Parathyroid adenoma (tissue), 2 donors: ENCODE measurements around the gene SCYGR4.

Experiments
- H2AFZ ChIP-seq: fragments of 300-600 bp; sonication (generic); one replicate; pipeline ENCODE4 v1.7.0; 2017; ENCODE audit warnings: antibody characterized with exemption, mild to moderate bottlenecking
- H3K27ac ChIP-seq: fragments of 300-600 bp; sonication (generic); one replicate; pipeline ENCODE4 v1.7.0; 2017
- H3K27me3 ChIP-seq: fragments of 300-600 bp; sonication (generic); one replicate; pipeline ENCODE4 v1.7.0; 2017; ENCODE audit warnings: low read length; ENCODE audit not compliant: control insufficient read depth, insufficient read depth
- H3K36me3 ChIP-seq: fragments of 300-600 bp; sonication (generic); one replicate; pipeline ENCODE4 v1.7.0; 2017; ENCODE audit warnings: low read length; ENCODE audit not compliant: control insufficient read depth, insufficient read depth
- H3K4me1 ChIP-seq: fragments of 300-600 bp; sonication (generic); one replicate; pipeline ENCODE4 v1.7.0; 2017; ENCODE audit warnings: control low read depth
- H3K4me2 ChIP-seq: fragments of 300-600 bp; sonication (generic); one replicate; pipeline ENCODE4 v1.7.0; 2017; ENCODE audit warnings: low read length
- H3K4me3 ChIP-seq: fragments of 300-600 bp; sonication (generic); one replicate; pipeline ENCODE4 v1.7.0; 2017; ENCODE audit warnings: low read depth, low read length
- H3K79me2 ChIP-seq: fragments of 300-600 bp; sonication (generic); one replicate; pipeline ENCODE4 v1.7.0; 2017; ENCODE audit warnings: control low read depth
- H3K9ac ChIP-seq: fragments of 300-600 bp; sonication (generic); one replicate; pipeline ENCODE4 v1.7.0; 2017; ENCODE audit warnings: mild to moderate bottlenecking
- H3K9me3 ChIP-seq: fragments of 300-600 bp; sonication (generic); one replicate; pipeline ENCODE4 v1.7.0; 2017; ENCODE audit warnings: low read length; ENCODE audit not compliant: control insufficient read depth
- TF ChIP-seq, protein P1 (sequence below): fragments of 300-600 bp; sonication (generic); IDR thresholded peaks from one replicate; pipeline ENCODE4 v1.7.0; 2017; ENCODE audit warnings: antibody characterized with exemption, mild to moderate bottlenecking
- donor health status: primary hyperparathyroidism.

Gene SCYGR4

DNA sequence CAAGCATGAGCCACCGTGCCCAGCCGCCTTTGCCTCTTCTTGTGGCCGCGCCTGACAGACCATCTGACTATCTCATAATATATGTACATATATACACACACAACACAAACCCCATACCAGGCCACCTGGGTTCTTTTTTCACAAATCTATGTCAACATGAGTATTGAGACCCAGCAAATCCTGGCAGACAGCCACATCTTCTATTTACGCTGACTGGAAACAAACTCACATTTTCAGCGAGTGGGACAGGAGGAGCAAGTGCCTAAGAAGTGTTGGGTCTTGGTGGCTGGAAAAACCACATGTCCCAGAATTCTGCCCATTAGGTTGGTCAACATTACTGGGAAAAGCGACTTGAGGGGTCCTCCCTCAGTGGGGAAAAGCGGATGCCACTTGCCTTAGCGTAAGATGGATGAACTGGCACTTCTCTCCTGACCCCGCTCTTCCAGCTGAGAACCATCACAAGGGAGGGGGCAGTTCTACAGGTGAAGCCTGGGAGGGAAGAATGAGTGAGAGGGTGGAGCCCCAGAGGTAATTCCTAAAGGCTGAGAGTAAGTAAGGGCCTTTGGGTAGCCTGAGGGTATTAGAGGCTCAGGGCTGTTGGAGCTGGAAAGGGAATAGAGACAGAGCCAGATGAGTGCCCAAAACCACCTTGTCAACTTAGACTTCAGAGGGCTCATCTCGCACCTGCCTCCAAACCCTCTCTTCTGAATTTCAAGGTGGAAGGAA lies 4.6 kb upstream of the SCYGR4 start:
- Histone ChIP-seq H3K9ac (no peak overlapping the region), H3K4me3 (no peak overlapping the region), H2AFZ (no peak overlapping the region), H3K27me3 (no peaks in the 10 kb centered on the region), H3K79me2 (no peaks in the 10 kb centered on the region), H3K4me2 (no peak overlapping the region), H3K4me1 (no peaks in the 10 kb centered on the region), H3K27ac (no peak overlapping the region), H3K36me3 (no peaks in the 10 kb centered on the region), H3K9me3 (no peaks in the 10 kb centered on the region)
- TF ChIP-seq, protein P1, sequence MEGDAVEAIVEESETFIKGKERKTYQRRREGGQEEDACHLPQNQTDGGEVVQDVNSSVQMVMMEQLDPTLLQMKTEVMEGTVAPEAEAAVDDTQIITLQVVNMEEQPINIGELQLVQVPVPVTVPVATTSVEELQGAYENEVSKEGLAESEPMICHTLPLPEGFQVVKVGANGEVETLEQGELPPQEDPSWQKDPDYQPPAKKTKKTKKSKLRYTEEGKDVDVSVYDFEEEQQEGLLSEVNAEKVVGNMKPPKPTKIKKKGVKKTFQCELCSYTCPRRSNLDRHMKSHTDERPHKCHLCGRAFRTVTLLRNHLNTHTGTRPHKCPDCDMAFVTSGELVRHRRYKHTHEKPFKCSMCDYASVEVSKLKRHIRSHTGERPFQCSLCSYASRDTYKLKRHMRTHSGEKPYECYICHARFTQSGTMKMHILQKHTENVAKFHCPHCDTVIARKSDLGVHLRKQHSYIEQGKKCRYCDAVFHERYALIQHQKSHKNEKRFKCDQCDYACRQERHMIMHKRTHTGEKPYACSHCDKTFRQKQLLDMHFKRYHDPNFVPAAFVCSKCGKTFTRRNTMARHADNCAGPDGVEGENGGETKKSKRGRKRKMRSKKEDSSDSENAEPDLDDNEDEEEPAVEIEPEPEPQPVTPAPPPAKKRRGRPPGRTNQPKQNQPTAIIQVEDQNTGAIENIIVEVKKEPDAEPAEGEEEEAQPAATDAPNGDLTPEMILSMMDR = no peak

DNA sequence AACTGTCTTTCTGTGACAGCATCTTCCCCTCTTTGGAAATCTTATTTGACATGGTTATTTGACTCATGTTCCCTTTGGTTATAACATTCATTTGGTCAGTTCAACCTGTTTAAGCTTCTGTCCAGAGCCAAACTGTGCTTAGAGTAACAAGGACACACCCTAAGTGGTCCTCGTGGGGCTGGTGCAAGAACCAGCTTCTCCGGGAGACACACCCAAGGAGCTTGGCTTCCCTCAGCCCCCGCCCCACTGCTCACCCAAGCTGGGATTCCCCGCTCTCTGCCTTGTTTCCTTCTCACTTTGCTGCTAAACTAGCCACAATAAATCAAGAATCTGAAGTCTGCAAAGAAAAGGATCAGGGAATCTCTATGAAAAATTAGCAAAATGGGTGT lies 4.0 kb upstream of the SCYGR4 start:
- no peak overlapping the region for H3K4me2 ChIP-seq
- no peaks in the 10 kb centered on the region for H3K36me3 ChIP-seq

DNA sequence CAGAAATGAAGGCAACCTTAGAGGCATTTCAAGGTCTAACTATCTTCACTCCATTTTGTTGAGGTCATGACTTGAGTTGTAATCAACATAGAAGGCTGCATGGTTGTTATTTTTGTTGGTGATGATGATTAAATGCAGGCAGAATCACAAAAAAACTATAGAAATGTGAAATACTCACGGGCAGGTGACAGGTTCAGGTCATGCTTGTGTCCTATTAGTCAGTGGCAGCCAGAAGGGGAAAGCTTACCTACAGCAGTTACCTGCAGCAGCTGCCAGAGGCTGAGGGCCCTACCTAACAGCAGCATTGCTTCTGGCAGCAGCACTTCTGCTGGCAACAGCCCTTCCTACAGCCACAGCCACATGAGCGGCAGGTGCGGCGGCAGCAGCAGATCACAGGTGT lies 3.1 kb upstream of the SCYGR4 start:
- Histone ChIP-seq H2AFZ (no peak overlapping the region), H3K4me1 (no peaks in the 10 kb centered on the region), H3K9ac (no peak overlapping the region), H3K4me2 (no peak overlapping the region), H3K27me3 (no peaks in the 10 kb centered on the region), H3K27ac (no peak overlapping the region), H3K4me3 (no peak overlapping the region), H3K36me3 (no peaks in the 10 kb centered on the region), H3K79me2 (no peaks in the 10 kb centered on the region), H3K9me3 (no peaks in the 10 kb centered on the region)
- TF ChIP-seq, protein P1 = no peak

More for the DNA sequence above, 4.0 kb upstream of the SCYGR4 start:
- H2AFZ ChIP-seq = no peak overlapping the region
- H3K4me1 ChIP-seq = no peaks in the 10 kb centered on the region
- H3K27ac ChIP-seq = no peak overlapping the region
- no peaks in the 10 kb centered on the region for H3K9me3 ChIP-seq
- TF ChIP-seq, protein P1 = no peak
- H3K27me3 ChIP-seq = no peaks in the 10 kb centered on the region
- no peaks in the 10 kb centered on the region for H3K79me2 ChIP-seq
- H3K4me3 ChIP-seq = no peak overlapping the region
- no peak overlapping the region for H3K9ac ChIP-seq

DNA sequence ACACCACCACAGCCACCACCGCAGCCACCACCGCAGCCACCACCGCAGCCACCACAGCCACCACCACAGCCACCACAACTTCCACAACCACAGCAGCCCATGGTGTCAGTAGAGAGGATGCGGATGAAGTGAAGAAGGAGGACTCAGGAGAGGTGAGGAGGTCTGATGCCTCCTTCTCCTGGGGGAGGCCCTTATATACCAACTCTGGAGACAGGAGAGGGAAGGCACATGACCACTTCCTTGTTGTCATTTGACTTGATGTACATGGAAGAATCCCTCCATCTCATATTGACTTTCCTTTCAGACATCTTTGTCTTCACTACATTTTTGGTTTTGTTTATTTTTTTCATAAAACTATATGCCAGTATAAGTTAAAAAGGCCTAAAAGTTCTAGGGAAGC lies 2.6 kb upstream of the SCYGR4 start, which contains the start of gene SCYGR3:
TSS of gene SCYGR3 (minus strand) at position 101 of the 400 bp plus-strand sequence. CDS start at position 101, 0 bp downstream.
- no peak within 1 kb of the TSS for H3K4me3 ChIP-seq
- no peaks in the 10 kb centered on the region for H3K79me2 ChIP-seq
- TF ChIP-seq, protein P1 = no peak
- H3K27ac ChIP-seq = no peak within 1 kb of the TSS
- H3K9me3 ChIP-seq = no peaks in the 10 kb centered on the region
- no peaks in the 10 kb centered on the region for H3K4me1 ChIP-seq
- H2AFZ ChIP-seq = no peak within 1 kb of the TSS
- no peak within 1 kb of the TSS for H3K9ac ChIP-seq
- no peaks in the 10 kb centered on the region for H3K36me3 ChIP-seq
- no peaks in the 10 kb centered on the region for H3K27me3 ChIP-seq
- no peak within 1 kb of the TSS for H3K4me2 ChIP-seq

DNA sequence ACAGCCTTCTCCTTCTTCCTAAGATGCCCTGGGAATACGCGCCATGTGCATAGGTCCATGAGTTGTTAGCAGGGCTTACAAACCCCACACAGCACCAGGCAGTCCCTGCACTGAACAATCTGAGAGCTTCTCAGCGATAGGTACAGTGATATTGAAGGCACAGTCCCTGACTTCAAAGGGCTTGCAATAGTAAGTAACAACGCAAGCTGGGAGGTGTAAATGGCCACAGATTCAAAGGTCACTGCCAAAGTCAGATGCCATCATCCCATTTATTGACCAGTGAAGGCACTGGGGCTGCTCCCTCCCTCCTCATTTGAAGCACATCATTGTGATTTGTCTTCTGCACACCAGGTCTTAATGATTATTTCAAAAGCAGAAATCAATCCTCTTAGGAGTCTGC lies 2.1 kb upstream of the SCYGR4 start:
- H2AFZ ChIP-seq = no peak overlapping the region
- H3K4me3 ChIP-seq = no peak overlapping the region
- no peaks in the 10 kb centered on the region for H3K27me3 ChIP-seq
- no peaks in the 10 kb centered on the region for H3K79me2 ChIP-seq
- no peaks in the 10 kb centered on the region for H3K4me1 ChIP-seq
- no peaks in the 10 kb centered on the region for H3K36me3 ChIP-seq
- no peak overlapping the region for H3K4me2 ChIP-seq
- H3K9ac ChIP-seq = no peak overlapping the region
- no peaks in the 10 kb centered on the region for H3K9me3 ChIP-seq
- no peak overlapping the region for H3K27ac ChIP-seq
- TF ChIP-seq, protein P1 = no peak
